ENCODE data around the gene SND1.

- TF ChIP-seq CTCF (IDR thresholded peaks at IDR 0.05) (no peak), POLR2A (IDR thresholded peaks at IDR 0.05) (no peak), POLR2AphosphoS5 (IDR thresholded peaks at IDR 0.05) (no peak)
These were observed 177.0 kb downstream of the SND1 start for GRCh38 chr7:127828843-127829500.

Data from breast epithelium (tissue), 3 donors.